ACC112 (cell line): ENCODE measurements around the gene DACH2.

Experiments
- H2AFZ ChIP-seq: fragments of 200-600 bp; sonication (generic); one replicate; pipeline ENCODE4 v1.6.0; 2017; ENCODE audit warnings: antibody characterized with exemption, low read length; ENCODE audit not compliant: unreplicated experiment
- H3K27ac ChIP-seq: fragments of 200-600 bp; sonication (generic); 2 replicates; pipeline ENCODE4 v1.5.1; 2014; ENCODE audit warnings: low read depth, mild to moderate bottlenecking, antibody characterized with exemption, low read length, moderate library complexity
- H3K27me3 ChIP-seq: fragments of 200-600 bp; sonication (generic); 2 replicates; pipeline ENCODE4 v1.6.1; 2014; ENCODE audit warnings: mild to moderate bottlenecking, antibody characterized with exemption, low read length, moderate library complexity, mixed read lengths; ENCODE audit not compliant: insufficient read depth
- H3K36me3 ChIP-seq: fragments of 200-600 bp; sonication (generic); 2 replicates; pipeline ENCODE4 v1.6.1; 2016; ENCODE audit warnings: mild to moderate bottlenecking, antibody characterized with exemption, low read length, moderate library complexity, mixed read lengths; ENCODE audit not compliant: insufficient read depth
- H3K4me1 ChIP-seq: fragments of 200-600 bp; sonication (generic); one replicate; pipeline ENCODE4 v1.6.1; 2016; ENCODE audit warnings: low read length, mixed read lengths; ENCODE audit not compliant: insufficient read depth, unreplicated experiment, control insufficient read depth
- H3K4me3 ChIP-seq: fragments of 200-600 bp; sonication (generic); 2 replicates; pipeline ENCODE4 v1.5.1; 2014; ENCODE audit warnings: mild to moderate bottlenecking, low read depth, low read length
- H3K79me2 ChIP-seq: fragments of 200-600 bp; sonication (generic); one replicate; pipeline ENCODE4 v1.6.0; 2016; ENCODE audit warnings: low read length; ENCODE audit not compliant: control insufficient read depth, unreplicated experiment, insufficient read depth

The DACH2 gene

GRCh38 chrX:86263526-86263925 lies 115.3 kb downstream of the DACH2 start:
- Histone ChIP-seq H2AFZ (no peak overlapping the region), H3K27ac (no peak overlapping the region), H3K27me3 (no peaks in the 10 kb centered on the region), H3K4me3 (no peak overlapping the region), H3K79me2 (no peaks in the 10 kb centered on the region), H3K4me1 (no peaks in the 10 kb centered on the region), H3K36me3 (no peaks in the 10 kb centered on the region)

GRCh38 chrX:86295293-86295692 lies 147.0 kb downstream of the DACH2 start:
- Histone ChIP-seq H3K36me3 (no peaks in the 10 kb centered on the region), H3K4me1 (no peaks in the 10 kb centered on the region), H3K79me2 (no peaks in the 10 kb centered on the region), H3K27ac (no peak overlapping the region), H3K27me3 (no peaks in the 10 kb centered on the region), H3K4me3 (no peak overlapping the region), H2AFZ (no peak overlapping the region)

- Histone ChIP-seq H2AFZ (no peak overlapping the region), H3K4me1 (no peaks in the 10 kb centered on the region)
Observed at GRCh38 chrX:86322913-86323312, 174.7 kb downstream of the DACH2 start.

DNA sequence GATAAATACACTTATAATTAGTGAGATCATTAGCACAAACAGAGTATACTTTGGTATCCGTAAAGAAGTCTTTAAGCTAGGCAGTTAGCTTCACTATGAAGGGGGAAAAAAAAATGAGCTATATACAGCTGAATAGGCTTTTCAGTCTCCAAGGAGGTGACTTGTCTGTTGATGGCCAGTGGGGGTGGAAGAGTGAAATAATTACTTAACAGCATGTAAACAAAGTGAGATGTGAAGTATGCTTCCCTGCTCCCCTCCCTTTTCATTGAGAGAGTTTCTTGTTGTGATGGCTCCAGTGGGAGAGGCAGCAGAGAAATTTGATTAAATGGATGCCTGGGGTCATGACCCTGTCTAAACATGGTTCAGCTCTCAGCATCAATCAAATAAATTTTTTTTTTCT lies 180.9 kb downstream of the DACH2 start:
- H3K4me3 ChIP-seq: no peak overlapping the region
- no peaks in the 10 kb centered on the region for H3K27me3 ChIP-seq
- H3K79me2 ChIP-seq: no peaks in the 10 kb centered on the region
- H3K4me1 ChIP-seq: no peaks in the 10 kb centered on the region
- no peak overlapping the region for H2AFZ ChIP-seq
- no peak overlapping the region for H3K27ac ChIP-seq
- H3K36me3 ChIP-seq: no peaks in the 10 kb centered on the region

More at GRCh38 chrX:86322913-86323312, 174.7 kb downstream of the DACH2 start:
- Histone ChIP-seq H3K27me3 (no peaks in the 10 kb centered on the region), H3K4me3 (no peak overlapping the region), H3K27ac (no peak overlapping the region), H3K79me2 (no peaks in the 10 kb centered on the region), H3K36me3 (no peaks in the 10 kb centered on the region)

DNA sequence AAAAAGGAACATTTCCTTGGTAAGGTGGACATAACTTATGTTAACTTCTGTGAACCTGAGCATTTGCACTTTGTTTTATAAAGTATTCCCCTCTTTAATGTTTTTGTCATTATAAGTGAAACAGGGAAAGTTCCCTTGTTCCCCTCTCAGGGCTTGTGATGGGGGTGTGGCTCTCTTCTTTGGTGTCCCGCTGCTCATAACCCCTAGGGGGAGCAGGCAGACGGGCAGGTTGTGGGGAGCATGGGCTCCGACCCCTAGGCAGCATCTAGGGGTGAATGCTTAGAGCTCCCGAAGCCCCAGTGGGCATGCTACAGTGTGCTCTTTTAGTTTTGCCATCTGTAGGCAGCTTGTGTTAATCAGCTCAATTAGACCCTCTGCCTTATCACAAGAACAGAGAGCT lies 200.4 kb downstream of the DACH2 start:
- Histone ChIP-seq H3K27ac (no peak overlapping the region), H3K4me1 (no peaks in the 10 kb centered on the region), H3K4me3 (no peak overlapping the region), H2AFZ (no peak overlapping the region), H3K36me3 (no peaks in the 10 kb centered on the region), H3K79me2 (no peaks in the 10 kb centered on the region), H3K27me3 (no peaks in the 10 kb centered on the region)

DNA sequence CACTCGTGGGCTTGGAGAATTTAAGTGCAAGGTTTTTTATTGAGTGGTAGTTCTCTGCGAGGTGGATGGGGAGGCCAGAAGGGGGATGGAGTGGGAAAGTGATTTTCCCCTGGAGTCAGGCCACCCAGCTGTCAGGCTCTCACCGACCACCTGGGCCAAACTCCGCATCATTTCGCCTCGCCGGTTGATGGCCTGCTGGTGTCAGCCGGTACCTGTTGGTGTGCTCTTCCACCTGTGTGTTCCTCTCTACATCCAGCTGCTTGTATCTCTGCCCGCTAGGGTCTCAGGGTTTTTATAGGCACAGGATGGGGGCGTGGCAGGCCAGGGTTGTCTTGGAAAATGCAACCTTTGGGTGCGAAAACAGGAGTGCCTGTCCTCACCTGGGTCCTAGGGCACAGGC lies 200.9 kb downstream of the DACH2 start:
- Histone ChIP-seq H3K79me2 (no peaks in the 10 kb centered on the region), H3K36me3 (no peaks in the 10 kb centered on the region), H3K27ac (no peak overlapping the region), H3K4me3 (no peak overlapping the region), H3K27me3 (no peaks in the 10 kb centered on the region), H3K4me1 (no peaks in the 10 kb centered on the region), H2AFZ (no peak overlapping the region)

- H3K27me3 ChIP-seq: no peaks in the 10 kb centered on the region
- H3K4me3 ChIP-seq: no peak overlapping the region
- no peak overlapping the region for H3K27ac ChIP-seq
- no peaks in the 10 kb centered on the region for H3K79me2 ChIP-seq
- no peaks in the 10 kb centered on the region for H3K36me3 ChIP-seq
- no peak overlapping the region for H2AFZ ChIP-seq
- H3K4me1 ChIP-seq: no peaks in the 10 kb centered on the region
Observed at GRCh38 chrX:86369847-86370630, 221.8 kb downstream of the DACH2 start.

GRCh38 chrX:86370927-86371326 lies 222.7 kb downstream of the DACH2 start:
- H3K4me3 ChIP-seq: no peak overlapping the region
- H3K79me2 ChIP-seq: no peaks in the 10 kb centered on the region
- no peaks in the 10 kb centered on the region for H3K4me1 ChIP-seq
- no peak overlapping the region for H2AFZ ChIP-seq
- H3K27me3 ChIP-seq: no peaks in the 10 kb centered on the region
- H3K27ac ChIP-seq: no peak overlapping the region
- H3K36me3 ChIP-seq: no peaks in the 10 kb centered on the region

DNA sequence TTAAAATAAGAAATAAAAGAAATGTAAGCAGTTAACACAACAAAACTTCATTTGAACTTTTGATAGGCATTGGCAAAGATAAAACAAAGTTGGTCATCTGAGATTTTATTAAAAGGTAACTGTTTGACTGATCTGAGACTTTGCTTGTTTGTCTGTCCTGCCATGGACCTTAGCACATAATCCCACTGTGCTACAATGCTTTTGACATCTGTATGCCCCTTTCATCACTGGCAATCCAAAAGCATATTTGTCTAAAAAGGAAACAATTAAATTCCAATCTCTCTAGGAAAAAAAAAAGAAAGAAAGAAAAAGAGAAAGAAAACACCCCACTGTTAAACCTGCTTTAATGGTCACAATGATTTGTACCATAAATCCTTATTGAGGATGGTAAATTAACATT lies 231.0 kb downstream of the DACH2 start:
- Histone ChIP-seq H3K79me2 (no peaks in the 10 kb centered on the region), H3K36me3 (no peaks in the 10 kb centered on the region), H2AFZ (no peak overlapping the region), H3K4me3 (no peak overlapping the region), H3K27ac (no peak overlapping the region), H3K27me3 (no peaks in the 10 kb centered on the region), H3K4me1 (no peaks in the 10 kb centered on the region)

GRCh38 chrX:86383681-86384540 lies 235.7 kb downstream of the DACH2 start:
- no peak overlapping the region for H3K27ac ChIP-seq
- no peaks in the 10 kb centered on the region for H3K36me3 ChIP-seq
- H2AFZ ChIP-seq: no peak overlapping the region
- no peaks in the 10 kb centered on the region for H3K79me2 ChIP-seq
- no peak overlapping the region for H3K4me3 ChIP-seq
- H3K4me1 ChIP-seq: no peaks in the 10 kb centered on the region
- no peaks in the 10 kb centered on the region for H3K27me3 ChIP-seq

DNA sequence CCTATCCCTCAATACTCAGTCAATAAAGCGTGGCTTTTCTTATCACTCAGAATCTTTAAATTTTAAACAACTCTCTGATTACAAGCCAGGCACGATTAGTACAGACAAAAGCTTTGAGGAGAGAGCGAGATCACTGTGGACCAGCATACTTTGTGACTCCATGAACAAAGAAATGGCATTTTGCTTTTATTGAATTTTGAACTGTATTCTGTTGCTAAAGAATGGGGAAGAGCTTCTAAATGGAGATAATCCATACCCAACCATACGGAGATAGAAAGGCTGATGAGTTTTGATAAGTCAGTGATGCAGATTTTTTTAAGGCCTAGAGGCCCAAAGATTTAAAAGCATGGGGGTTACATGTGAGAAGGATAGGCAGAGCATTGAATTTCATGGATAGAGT lies 259.1 kb downstream of the DACH2 start:
- Histone ChIP-seq H3K36me3 (no peaks in the 10 kb centered on the region), H3K79me2 (no peaks in the 10 kb centered on the region), H2AFZ (peak overlapping the region; percentile 6), H3K27ac (no peak overlapping the region), H3K4me1 (no peaks in the 10 kb centered on the region), H3K27me3 (no peaks in the 10 kb centered on the region), H3K4me3 (no peak overlapping the region)
